Measurements from ENCODE around the gene COX4I2.
"Not testable (repeated sequence)": the region's sequence is repeated elsewhere in the genome, so short reads cannot be mapped to it uniquely, and the experiment has no call there.

COX4I2 gene

GRCh38 chr20:31643522-31643921, 5.8 kb downstream of the COX4I2 start:
- TF ChIP-seq FOXA1 (IDR thresholded peaks at IDR 0.05) = no peak
- no peak for TF ChIP-seq ELF4 (IDR thresholded peaks at IDR 0.05)
- no peak for TF ChIP-seq HDGF (IDR thresholded peaks at IDR 0.05; ENCODE audit: borderline replicate concordance)
- no peak for TF ChIP-seq SP1 (IDR thresholded peaks at IDR 0.05)
- TF ChIP-seq L3MBTL2 (conservative IDR thresholded peaks at IDR 0.05) = no peak
- TF ChIP-seq CTBP1 (IDR thresholded peaks at IDR 0.05; ENCODE audit: borderline replicate concordance) = no peak
- no peak for TF ChIP-seq NFRKB (IDR thresholded peaks at IDR 0.05)
- TF ChIP-seq FOXM1 (IDR thresholded peaks at IDR 0.05; ENCODE audit: borderline replicate concordance) = no peak
- no peak for TF ChIP-seq LEF1 (IDR thresholded peaks at IDR 0.05; ENCODE audit: borderline replicate concordance)
- TF ChIP-seq ZNF384 (IDR thresholded peaks at IDR 0.05) = no peak
- TF ChIP-seq PKNOX1 (IDR thresholded peaks at IDR 0.05) = no peak
- TF ChIP-seq BHLHE40 (IDR thresholded peaks at IDR 0.05; ENCODE audit: borderline replicate concordance) = no peak
- no peak for TF ChIP-seq TARDBP (IDR thresholded peaks at IDR 0.05)
- no peak for TF ChIP-seq ARNT (IDR thresholded peaks at IDR 0.05)
- TF ChIP-seq FOXK2 (IDR thresholded peaks at IDR 0.05) = no peak
- no peak for TF ChIP-seq SUZ12 (IDR thresholded peaks at IDR 0.05)
- ChIA-PET POLR2A (no interaction called here), CTCF (interaction anchor here (1.5 kb wide), 1 partner anchor 9 kb away, joined by 4 read pairs; no protein-coding TSS in a partner anchor)
- no peak for DNase-seq (ENCODE audit: extremely low spot score)

DNA sequence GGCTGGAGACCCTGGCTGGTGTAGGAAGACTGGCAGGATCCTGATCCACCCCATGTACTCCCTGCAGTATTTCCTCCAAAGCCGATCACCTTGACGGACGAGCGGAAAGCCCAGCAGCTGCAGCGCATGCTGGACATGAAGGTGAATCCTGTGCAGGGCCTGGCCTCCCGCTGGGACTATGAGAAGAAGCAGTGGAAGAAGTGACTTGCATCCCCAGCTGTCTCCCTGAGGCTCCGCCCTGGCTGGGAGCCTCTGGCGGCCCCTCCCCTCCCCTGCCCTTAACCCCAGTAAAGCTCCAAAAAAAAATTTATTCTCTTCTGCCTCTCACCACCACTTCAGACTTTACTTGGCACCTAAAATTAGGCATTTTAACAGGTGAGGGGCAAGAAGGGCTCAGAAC, 7.0 kb downstream of the COX4I2 start:
- CTCF ChIA-PET = interaction anchor here (0.7 kb wide), 1 partner anchor 10 kb away, joined by 3 read pairs; no protein-coding TSS in a partner anchor
- no peak for DNase-seq (ENCODE audit: extremely low spot score)
- POLR2A ChIA-PET = interaction anchor here (1.0 to 1.3 kb wide), 2 partner anchors 14 to 78 kb away, joined by 3 to 4 read pairs; partner anchors contain the start of gene BCL2L1
- TF ChIP-seq PKNOX1 (IDR thresholded peaks at IDR 0.05) (no peak), SP1 (IDR thresholded peaks at IDR 0.05) (no peak), LEF1 (IDR thresholded peaks at IDR 0.05; ENCODE audit: borderline replicate concordance) (no peak), CTBP1 (IDR thresholded peaks at IDR 0.05; ENCODE audit: borderline replicate concordance) (no peak), NFRKB (IDR thresholded peaks at IDR 0.05) (no peak), FOXM1 (IDR thresholded peaks at IDR 0.05; ENCODE audit: borderline replicate concordance) (no peak), FOXA1 (IDR thresholded peaks at IDR 0.05) (no peak), ZNF384 (IDR thresholded peaks at IDR 0.05) (no peak), SUZ12 (IDR thresholded peaks at IDR 0.05) (no peak), ELF4 (IDR thresholded peaks at IDR 0.05) (no peak), BHLHE40 (IDR thresholded peaks at IDR 0.05; ENCODE audit: borderline replicate concordance) (no peak), L3MBTL2 (conservative IDR thresholded peaks at IDR 0.05) (no peak), TARDBP (IDR thresholded peaks at IDR 0.05) (no peak)

DNA sequence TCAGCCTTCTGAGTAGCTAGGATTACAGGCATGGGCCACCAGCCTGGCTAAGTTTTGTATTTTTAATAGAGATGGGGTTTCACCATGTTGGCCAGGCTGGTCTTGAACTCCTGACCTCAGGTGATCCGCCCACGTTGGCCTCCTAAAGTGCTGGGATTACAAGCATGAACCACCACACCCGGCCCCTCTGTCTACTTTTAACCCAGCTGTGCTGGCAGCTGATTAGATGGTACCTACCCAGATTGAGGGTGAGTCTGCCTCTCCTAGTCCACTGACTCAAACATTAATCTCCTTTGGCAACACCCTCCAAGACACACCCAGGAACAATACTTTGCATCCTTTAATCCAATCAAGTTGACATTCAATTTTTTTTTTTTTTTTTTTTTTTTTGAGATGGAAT, 10.4 kb downstream of the COX4I2 start:
- DNase-seq (ENCODE audit: extremely low spot score); POLR2A ChIA-PET: not testable (repeated sequence)
- 0 out of 2 replicates have a peak, but pooled peaks have one; percentile 7 for TF ChIP-seq PKNOX1 (IDR thresholded peaks at IDR 0.05)
- CTCF ChIA-PET = interaction anchor here (0.7 to 1.3 kb wide), 2 partner anchors 13 to 14 kb away, joined by 3 to 7 read pairs; no protein-coding TSS in a partner anchor

DNA sequence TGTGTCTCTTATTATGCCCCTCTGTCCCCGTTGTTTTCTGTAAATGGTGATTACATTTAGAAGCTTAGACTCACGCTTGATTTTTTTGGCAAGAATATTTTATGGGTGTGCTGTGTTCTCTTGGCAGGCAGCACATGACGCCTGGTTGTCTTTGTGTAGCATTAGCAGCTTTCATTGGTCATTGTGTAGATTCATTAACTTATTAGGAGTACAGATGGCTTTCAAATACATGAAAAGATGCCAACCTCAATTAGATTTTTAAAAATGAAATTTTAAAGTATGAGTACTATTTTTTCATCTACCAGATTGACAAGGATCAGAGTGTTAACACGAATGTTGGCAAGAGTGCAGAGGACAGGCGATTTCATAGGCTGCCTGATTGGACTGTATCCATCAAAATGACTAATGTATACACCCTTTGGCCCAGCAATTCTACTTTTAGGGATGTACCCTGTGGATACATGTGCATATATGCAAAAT, 15.2 kb downstream of the COX4I2 start:
- DNase-seq (ENCODE audit: extremely low spot score) = no peak
- CTCF ChIA-PET = interaction anchor here (0.7 kb wide), 1 partner anchor 8 kb away, joined by 3 read pairs; no protein-coding TSS in a partner anchor
- POLR2A ChIA-PET = no interaction called here
- TF ChIP-seq ARNT (IDR thresholded peaks at IDR 0.05) (no peak), ZNF384 (IDR thresholded peaks at IDR 0.05) (no peak), FOXA1 (IDR thresholded peaks at IDR 0.05) (no peak), TARDBP (IDR thresholded peaks at IDR 0.05) (no peak), ELF4 (IDR thresholded peaks at IDR 0.05) (no peak), NFRKB (IDR thresholded peaks at IDR 0.05) (no peak), LEF1 (IDR thresholded peaks at IDR 0.05; ENCODE audit: borderline replicate concordance) (no peak), L3MBTL2 (conservative IDR thresholded peaks at IDR 0.05) (no peak), BHLHE40 (IDR thresholded peaks at IDR 0.05; ENCODE audit: borderline replicate concordance) (no peak), CTBP1 (IDR thresholded peaks at IDR 0.05; ENCODE audit: borderline replicate concordance) (no peak), FOXM1 (IDR thresholded peaks at IDR 0.05; ENCODE audit: borderline replicate concordance) (no peak), FOXK2 (IDR thresholded peaks at IDR 0.05) (no peak), HDGF (IDR thresholded peaks at IDR 0.05; ENCODE audit: borderline replicate concordance) (no peak), SUZ12 (IDR thresholded peaks at IDR 0.05) (no peak), PKNOX1 (IDR thresholded peaks at IDR 0.05) (no peak), SP1 (IDR thresholded peaks at IDR 0.05) (no peak)

GRCh38 chr20:31653561-31653960, 15.8 kb downstream of the COX4I2 start:
- DNase-seq (ENCODE audit: extremely low spot score) = no peak
- ChIA-PET CTCF (no interaction called here), POLR2A (interaction anchor here (0.7 kb wide), 1 partner anchor 22 kb away, joined by 3 read pairs; no protein-coding TSS in a partner anchor)
- TF ChIP-seq BHLHE40 (IDR thresholded peaks at IDR 0.05; ENCODE audit: borderline replicate concordance) = no peak
- TF ChIP-seq TARDBP (IDR thresholded peaks at IDR 0.05) = no peak
- TF ChIP-seq NFRKB (IDR thresholded peaks at IDR 0.05) = no peak
- TF ChIP-seq ARNT (IDR thresholded peaks at IDR 0.05) = no peak
- TF ChIP-seq SUZ12 (IDR thresholded peaks at IDR 0.05) = no peak
- no peak for TF ChIP-seq LEF1 (IDR thresholded peaks at IDR 0.05; ENCODE audit: borderline replicate concordance)
- TF ChIP-seq ELF4 (IDR thresholded peaks at IDR 0.05) = no peak
- TF ChIP-seq L3MBTL2 (conservative IDR thresholded peaks at IDR 0.05) = no peak
- TF ChIP-seq HDGF (IDR thresholded peaks at IDR 0.05; ENCODE audit: borderline replicate concordance) = no peak
- no peak for TF ChIP-seq FOXK2 (IDR thresholded peaks at IDR 0.05)
- TF ChIP-seq SP1 (IDR thresholded peaks at IDR 0.05) = no peak
